Stimulated activated CD4-positive, alpha-beta T cell treated with anti-CD3 and anti-CD28 coated beads, Interleukin-12 subunit alpha, Interleukin-12 subunit beta, amount 100 ng/mL, for 48 hours (primary cell): Measurements from ENCODE around the gene CLK3.
A peak's percentile ranks its signal among the peaks of the same experiment; 100 is the strongest.

Source experiments
- DNase-seq, 3 donors: peaks; one replicate each; pipeline ENCODE4 v3.0.0-alpha.2; 2020; ENCODE audit warnings: low read depth in 2 of 3, low spot score in 1 of 3

CLK3 gene

DNA sequence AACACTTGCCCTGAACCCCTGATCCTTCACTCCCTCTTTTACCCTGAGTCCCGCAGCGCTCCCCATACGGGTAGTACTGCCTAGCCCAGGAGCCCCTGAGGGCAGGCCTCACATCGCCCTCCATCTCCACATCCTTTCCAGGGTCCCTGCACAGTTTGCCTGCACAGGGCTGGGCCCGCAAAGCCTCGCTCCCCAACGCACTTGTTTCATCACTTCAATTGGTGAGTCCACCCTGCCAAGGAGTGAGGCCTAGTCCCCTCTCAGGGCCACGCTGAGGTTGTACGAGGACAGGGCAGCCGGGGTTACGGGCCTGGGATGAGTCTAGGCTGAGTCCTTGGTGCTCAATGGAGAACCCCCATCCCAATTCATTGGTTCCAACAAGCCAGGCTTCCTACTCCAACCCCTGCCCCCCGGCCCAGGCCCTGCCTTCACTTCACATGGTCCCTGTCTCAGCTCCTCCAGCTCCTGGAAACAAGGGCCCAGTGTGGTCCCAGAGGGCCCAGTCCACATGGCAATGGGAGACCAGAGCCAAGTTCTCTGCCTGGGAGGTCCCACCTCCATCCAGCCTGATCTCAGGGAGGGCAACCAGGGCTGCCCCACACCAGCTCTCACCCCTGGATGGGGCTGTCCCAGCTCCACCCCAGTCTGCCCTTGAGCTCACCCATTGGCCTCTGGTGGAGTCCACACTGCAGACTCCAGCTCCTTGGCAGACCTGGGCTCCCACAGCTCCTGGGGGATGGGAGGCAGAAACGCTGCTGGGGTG is 12.4 kb upstream of the CLK3 start:
- DNase-seq, result no peak

DNA sequence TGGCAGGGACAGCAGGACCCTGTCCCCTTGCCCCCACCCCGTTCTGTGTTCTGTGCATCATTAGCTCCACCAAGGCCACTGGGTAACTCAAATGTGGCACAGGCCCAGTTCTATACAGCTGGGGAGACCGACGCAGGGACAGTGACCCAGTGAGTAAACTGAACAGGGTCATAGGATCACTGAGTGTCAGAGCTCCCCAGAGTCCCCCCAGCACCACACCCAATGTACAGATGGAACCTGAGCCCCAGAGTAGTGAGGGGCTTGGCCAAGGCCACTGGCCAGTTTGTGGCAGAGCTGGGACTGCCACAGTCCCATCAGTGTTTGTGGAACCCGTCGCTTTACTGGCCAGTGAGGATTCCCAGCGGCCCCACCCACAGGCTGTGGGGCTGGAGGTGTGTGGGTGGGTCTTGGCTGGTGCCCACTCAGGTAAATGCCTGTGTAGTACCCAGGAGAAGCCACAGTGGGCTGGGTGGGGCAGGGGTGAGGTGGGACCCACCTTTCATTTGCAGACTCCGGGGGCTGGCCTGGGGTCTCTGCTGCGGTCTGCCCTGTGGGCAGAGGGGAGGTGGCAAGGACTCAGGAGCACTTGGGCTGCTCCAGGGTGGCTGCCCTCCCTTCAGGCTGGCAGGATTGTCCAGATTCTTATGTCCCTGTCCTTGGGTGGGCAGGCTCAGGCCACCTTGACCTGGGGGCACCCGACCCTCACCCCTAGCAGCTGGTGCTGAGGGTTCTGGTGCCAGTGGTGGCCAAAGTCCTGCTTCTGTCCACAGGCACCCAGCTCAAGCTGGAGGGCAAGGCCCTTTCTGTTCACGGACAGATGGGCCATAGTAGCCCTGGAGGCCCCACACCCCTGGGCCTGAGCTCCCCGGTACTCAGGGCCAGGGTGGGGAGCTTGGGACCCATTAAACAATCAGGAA is 11.6 kb upstream of the CLK3 start:
- no peak for DNase-seq

GRCh38 chr15:74604983-74605794 is 10.4 kb upstream of the CLK3 start:
- no peak for DNase-seq

GRCh38 chr15:74605795-74606150 is 9.9 kb upstream of the CLK3 start:
- DNase-seq, result no peak

- DNase-seq, result no peak
Measured at GRCh38 chr15:74608786-74609185, 6.8 kb upstream of the CLK3 start.

GRCh38 chr15:74609938-74610301 is 5.7 kb upstream of the CLK3 start:
- DNase-seq, result no peak

GRCh38 chr15:74610302-74610951 is 5.2 kb upstream of the CLK3 start:
- no peak for DNase-seq

- no peak for DNase-seq
Measured at GRCh38 chr15:74611341-74611740, 4.3 kb upstream of the CLK3 start.

- DNase-seq, result no peak
Measured at GRCh38 chr15:74611834-74612233, 3.8 kb upstream of the CLK3 start.

DNA sequence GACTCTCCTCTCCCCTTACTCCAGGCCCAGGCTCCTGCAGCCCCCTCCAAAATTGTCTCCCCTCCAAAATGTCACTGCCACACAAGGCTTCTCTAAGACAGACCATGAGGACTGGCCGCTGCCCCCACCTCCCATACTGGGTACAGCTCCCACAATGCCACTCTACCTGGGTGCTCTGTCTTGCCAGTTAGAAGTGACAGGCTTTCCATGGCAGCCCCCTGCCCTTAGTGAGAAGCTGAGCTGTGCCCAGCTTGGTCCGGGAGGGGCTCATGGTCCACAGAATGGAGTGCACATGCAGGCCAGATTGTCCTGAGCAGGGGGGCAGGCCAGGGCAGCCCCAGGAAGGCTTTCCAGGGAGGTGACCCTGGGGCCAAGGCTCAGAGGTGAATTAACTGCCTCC is 3.0 kb upstream of the CLK3 start:
- DNase-seq, result no peak

- no peak for DNase-seq
Measured at GRCh38 chr15:74613089-74613952, 2.3 kb upstream of the CLK3 start.

GRCh38 chr15:74613953-74614743 is 1.5 kb upstream of the CLK3 start:
- no peak for DNase-seq

DNA sequence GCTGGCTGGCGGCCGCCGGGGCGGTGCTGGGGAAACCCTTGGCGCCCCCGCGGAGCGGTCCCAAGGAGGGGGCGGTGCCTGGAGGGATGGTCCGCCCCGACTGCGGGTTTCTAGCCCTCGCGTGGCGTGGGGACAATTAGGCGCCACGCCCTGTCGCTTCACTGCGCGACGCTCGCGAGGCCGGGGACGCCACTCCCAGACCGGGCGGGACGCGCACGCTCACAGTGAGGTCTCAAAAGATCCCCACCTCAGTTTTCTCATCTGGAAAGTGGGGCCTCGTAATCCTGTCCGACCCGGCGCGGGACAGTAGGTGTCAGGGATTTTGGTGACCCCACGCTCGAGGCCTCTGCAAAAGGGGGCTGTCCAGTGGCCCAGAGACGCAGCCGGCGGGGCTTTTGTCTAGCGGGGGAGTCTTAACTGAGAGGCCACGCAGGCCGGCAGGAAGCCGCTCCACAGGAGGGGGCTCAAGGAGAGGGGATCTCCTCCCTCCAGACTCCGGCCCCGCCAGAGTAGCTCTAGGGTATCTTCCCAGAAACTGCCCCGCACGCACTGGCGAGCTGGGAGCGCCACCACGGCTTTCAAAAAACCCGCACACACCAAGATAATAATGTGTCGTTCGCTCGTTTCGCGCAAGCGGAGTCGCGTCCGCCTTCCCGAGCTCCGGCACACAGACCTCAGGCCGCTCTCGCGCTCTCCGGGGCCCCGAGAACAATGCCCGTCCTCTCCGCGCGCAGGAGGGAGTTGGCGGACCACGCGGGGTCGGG is 710 bp upstream of the CLK3 start:
- peak; percentile 63 to 79 (median 74) for DNase-seq

GRCh38 chr15:74616366-74616939 is 817 bp downstream of the CLK3 start:
- DNase-seq, result peak; percentile 28 to 51 (median 40)

DNA sequence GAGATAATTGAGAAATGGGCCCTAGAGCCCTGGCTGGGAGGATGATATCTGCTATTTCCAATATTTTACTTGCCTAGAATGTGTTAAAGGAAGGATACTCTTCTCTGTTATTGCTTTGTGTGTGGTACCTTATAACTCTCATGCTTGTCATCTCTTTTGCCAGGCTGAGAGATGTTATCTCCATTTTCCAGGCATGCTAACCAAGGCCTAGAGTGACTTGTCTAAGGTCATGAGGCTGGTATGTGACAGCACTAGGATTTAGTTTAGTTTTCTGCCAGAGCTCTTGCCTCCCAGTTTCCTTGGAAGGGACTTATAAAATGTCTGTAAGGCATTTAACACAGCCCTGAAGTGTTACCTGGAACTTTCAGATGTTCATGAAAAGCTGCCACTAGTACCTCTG is 1.4 kb downstream of the CLK3 start:
- no peak for DNase-seq

GRCh38 chr15:74618841-74619596 is 3.4 kb downstream of the CLK3 start:
- no peak for DNase-seq

GRCh38 chr15:74619916-74620635 is 4.4 kb downstream of the CLK3 start:
- no peak for DNase-seq
